Measurements from ENCODE around the gene SLC6A3. TPM values are rescaled to one million over a fixed set of nuclear protein-coding genes. Genes with fewer than 3 reads are reported as not detected.

Gene SLC6A3
- total and polyA plus RNA-seq, 2 of the 13 experiments (the other 11 are each of a cell fraction or from before 2014, with no cell fraction given) = 0.01 TPM; not detected in 1

- peak overlapping the region; percentile 75 for H3K9ac ChIP-seq (ENCODE audit: insufficient read depth, low read depth, low read length)
- H3K36me3 ChIP-seq (replicated peaks in 1 of 2; ENCODE audit: control insufficient read depth in 1 of 2, insufficient read depth in 2 of 2, low read length in 2 of 2) = peaks cover 19 to 32% of the 10 kb centered on the region in 2 experiments; a peak in 4 of 5 replicates
- H3K9me3 ChIP-seq (ENCODE audit: low read length) = no peaks in the 10 kb centered on the region
- POLR2A ChIA-PET = interaction anchor here (0.7 to 3.0 kb wide), 3 partner anchors 16 to 300 kb away, joined by 3 to 12 read pairs (median 3); no protein-coding TSS in a partner anchor
- H2AFZ ChIP-seq (ENCODE audit: low read length) = no peak overlapping the region
- TSS peak; percentile 65 for BruUV-seq (replicated peaks)
- peaks cover 24% of the 10 kb centered on the region for H3K4me1 ChIP-seq (ENCODE audit: insufficient read depth, low read length)
- peak overlapping the region; percentile 25 for H3K27ac ChIP-seq (ENCODE audit: extremely low read length, insufficient read depth, low read length)
- in situ Hi-C loops (cut with HindIII; ENCODE audit: extremely low pct_ligation_motif_present, low pct_unique_long_range_greater_than_20kb) (no loop called here), intact Hi-C loops (cut with micrococcal nuclease; ENCODE audit: unreplicated experiment) (no loop called here)
- H3K4me3 ChIP-seq (replicated peaks in 1 of 3; ENCODE audit: insufficient read depth in 1 of 3, low read depth in 2 of 3, low read length in 3 of 3) = peak overlapping the region; percentile 61 to 90 (median 72)
- no peaks in the 10 kb centered on the region for H4K20me1 ChIP-seq (ENCODE audit: insufficient read depth, low read length)
- DNase-seq (ENCODE audit: low spot score) (no peak), ATAC-seq (peak; percentile 19; the same call in 2 of the 3 replicates), FAIRE-seq (peak; percentile 28)
- peak overlapping the region; percentile 96 for H3K4me2 ChIP-seq (ENCODE audit: low read depth, low read length)
- H3K79me2 ChIP-seq (ENCODE audit: insufficient read depth, low read length) = peaks cover 17% of the 10 kb centered on the region
- H3K27me3 ChIP-seq (ENCODE audit: control insufficient read depth in 1 of 2, insufficient read depth in 2 of 2, low read length in 2 of 2) = no peaks in the 10 kb centered on the region
- CTCF ChIA-PET (ENCODE audit: low intra/inter-chr PET ratio, low total read pairs) = no interaction called here
- 15% methylated on average over 18 of the region's 61 CpGs for WGBS (ENCODE audit: low lambda C conversion rate)
- no peak for TF ChIP-seq XRCC5 (optimal IDR thresholded peaks at IDR 0.05; ENCODE audit: low read length)
- TF ChIP-seq ARID3A (IDR thresholded peaks at IDR 0.05; ENCODE audit: low read depth, low read length) = no peak
- no peak for TF ChIP-seq CHD2 (IDR thresholded peaks at IDR 0.05; ENCODE audit: low read depth, low read length)
- no peak for TF ChIP-seq PHF21A (CRISPR knock-in tag; IDR thresholded peaks at IDR 0.05)
- peak; percentile 55; the same call in 1 of the 2 replicates for TF ChIP-seq TFAP4 (IDR thresholded peaks at IDR 0.05; ENCODE audit: borderline replicate concordance, low read depth)
- no peak for TF ChIP-seq SOX5 (CRISPR knock-in tag; IDR thresholded peaks at IDR 0.05; ENCODE audit: borderline replicate concordance)
- TF ChIP-seq ZNF639 (CRISPR knock-in tag; conservative IDR thresholded peaks at IDR 0.05) = no peak
- no peak for TF ChIP-seq ZNF510 (CRISPR knock-in tag; IDR thresholded peaks at IDR 0.05; ENCODE audit: low read depth)
- 0 out of 2 replicates have a peak, but pooled peaks have one; percentile 1 for TF ChIP-seq CSRNP1 (CRISPR knock-in tag; IDR thresholded peaks at IDR 0.05)
- no peak for TF ChIP-seq SAFB2 (CRISPR knock-in tag; IDR thresholded peaks at IDR 0.05; ENCODE audit: borderline replicate concordance, low read depth)
- no peak for TF ChIP-seq MBNL3 (CRISPR knock-in tag; conservative IDR thresholded peaks at IDR 0.05)
- TF ChIP-seq ZNF180 (CRISPR knock-in tag; IDR thresholded peaks at IDR 0.05; ENCODE audit: borderline replicate concordance, low read depth) = no peak
- TF ChIP-seq TAF1 (CRISPR knock-in tag; IDR thresholded peaks at IDR 0.05) = no peak
- no peak for TF ChIP-seq ZNF12 (CRISPR knock-in tag; IDR thresholded peaks at IDR 0.05)
- no peak for TF ChIP-seq ZNF577 (CRISPR knock-in tag; IDR thresholded peaks at IDR 0.05; ENCODE audit: borderline replicate concordance, low read depth)
- TF ChIP-seq ZNF850 (CRISPR knock-in tag; conservative IDR thresholded peaks at IDR 0.05) = no peak
Observed at GRCh38 chr5:1343931-1344901, 101.0 kb downstream of the SLC6A3 start.
